GM12801 (cell line): ENCODE measurements around the gene CMSS1.

Source experiments
- TF ChIP-seq, protein P1 (sequence below): IDR thresholded peaks from one replicate; pipeline ENCODE4 v1.5.1; 2011; ENCODE audit warnings: control low read depth; ENCODE audit not compliant: insufficient read length; ENCODE audit errors: extremely low read depth

Gene CMSS1

DNA sequence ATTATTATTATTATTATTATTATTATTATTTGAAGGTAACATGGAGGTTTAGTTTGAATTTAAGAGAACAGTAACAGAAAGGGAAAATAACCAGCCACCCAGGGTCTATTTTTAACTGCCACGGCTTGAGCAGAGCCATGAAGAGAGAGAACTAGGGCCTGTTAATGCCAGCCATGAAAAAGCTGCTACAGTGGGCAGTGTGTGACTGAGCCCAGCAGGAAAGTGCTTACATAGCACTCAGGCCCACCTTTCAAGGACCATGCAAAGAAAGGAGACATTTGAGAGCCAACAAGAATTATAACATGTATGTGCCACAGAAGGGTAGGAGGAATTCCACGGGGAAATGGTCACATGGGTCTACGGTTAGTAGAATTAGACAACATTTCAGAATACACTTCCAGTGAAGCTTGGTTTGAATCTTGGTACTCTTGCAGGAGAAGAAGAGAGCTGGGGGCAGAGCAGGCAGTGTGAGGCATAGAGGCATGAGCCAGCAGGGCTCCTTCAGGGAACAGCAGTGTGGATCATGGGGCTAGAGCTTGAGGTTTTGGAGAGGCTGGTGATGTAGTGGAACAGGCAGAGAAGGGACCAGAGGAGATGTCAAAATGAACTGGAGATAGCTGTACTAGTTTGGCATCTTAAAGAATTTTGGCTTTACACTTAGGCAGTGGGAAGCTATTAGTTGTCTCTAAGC is 140.7 kb downstream of the CMSS1 start:
- TF ChIP-seq, protein P1, sequence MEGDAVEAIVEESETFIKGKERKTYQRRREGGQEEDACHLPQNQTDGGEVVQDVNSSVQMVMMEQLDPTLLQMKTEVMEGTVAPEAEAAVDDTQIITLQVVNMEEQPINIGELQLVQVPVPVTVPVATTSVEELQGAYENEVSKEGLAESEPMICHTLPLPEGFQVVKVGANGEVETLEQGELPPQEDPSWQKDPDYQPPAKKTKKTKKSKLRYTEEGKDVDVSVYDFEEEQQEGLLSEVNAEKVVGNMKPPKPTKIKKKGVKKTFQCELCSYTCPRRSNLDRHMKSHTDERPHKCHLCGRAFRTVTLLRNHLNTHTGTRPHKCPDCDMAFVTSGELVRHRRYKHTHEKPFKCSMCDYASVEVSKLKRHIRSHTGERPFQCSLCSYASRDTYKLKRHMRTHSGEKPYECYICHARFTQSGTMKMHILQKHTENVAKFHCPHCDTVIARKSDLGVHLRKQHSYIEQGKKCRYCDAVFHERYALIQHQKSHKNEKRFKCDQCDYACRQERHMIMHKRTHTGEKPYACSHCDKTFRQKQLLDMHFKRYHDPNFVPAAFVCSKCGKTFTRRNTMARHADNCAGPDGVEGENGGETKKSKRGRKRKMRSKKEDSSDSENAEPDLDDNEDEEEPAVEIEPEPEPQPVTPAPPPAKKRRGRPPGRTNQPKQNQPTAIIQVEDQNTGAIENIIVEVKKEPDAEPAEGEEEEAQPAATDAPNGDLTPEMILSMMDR = no peak

GRCh38 chr3:99960123-99960878 is 142.6 kb downstream of the CMSS1 start:
- TF ChIP-seq, protein P1 = no peak

- TF ChIP-seq, protein P1 = no peak
These were observed 143.3 kb downstream of the CMSS1 start for GRCh38 chr3:99960941-99961340.

- TF ChIP-seq, protein P1 = no peak
These were observed 144.3 kb downstream of the CMSS1 start for GRCh38 chr3:99961756-99962515.

DNA sequence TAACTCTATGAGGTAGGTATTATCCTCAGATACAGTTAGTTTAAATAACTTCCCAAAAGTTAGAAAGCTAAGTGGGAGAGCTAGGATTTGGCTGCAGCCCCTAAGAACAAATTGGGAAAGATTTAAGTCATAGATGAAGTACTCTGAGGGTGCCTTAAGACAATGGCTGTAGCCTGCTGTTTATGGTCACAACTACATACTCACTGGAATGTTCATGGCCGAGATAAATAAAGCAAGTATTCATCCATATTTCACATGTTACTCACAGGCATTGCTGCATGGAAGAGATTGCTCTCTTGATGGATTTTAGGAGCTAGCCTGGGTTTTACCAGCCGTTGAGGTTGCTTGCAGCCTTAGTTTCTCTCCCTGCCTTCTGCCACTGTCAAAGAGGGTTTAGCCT is 145.0 kb downstream of the CMSS1 start:
- TF ChIP-seq, protein P1 = no peak

- TF ChIP-seq, protein P1 = no peak
These were observed 147.4 kb downstream of the CMSS1 start for GRCh38 chr3:99965077-99965476.
